ENCODE measurements around the gene CALM3. TPM values are rescaled to one million over a fixed set of nuclear protein-coding genes. Genes with fewer than 3 reads are reported as not detected.

Gene CALM3
- total RNA-seq, 4 donors from 2014 or later, result 54.6 to 72.8 (median 63.1) TPM

GRCh38 chr19:46648961-46649960, 48.1 kb downstream of the CALM3 start:
- intact Hi-C loops (cut with DNase I; ENCODE audit: low total_unique reads), result no loop called here
- DNase-seq (ENCODE audit: low spot score in 2 of 2), result no peak
- no peak overlapping the region for H3K4me3 ChIP-seq (ENCODE audit: low read depth, poor library complexity, severe bottlenecking)
- TF ChIP-seq CTCF (IDR thresholded peaks at IDR 0.05) (no peak), POLR2A (IDR thresholded peaks at IDR 0.05) (no peak)
- 43 to 44% methylated on average over 61 to 72 of the region's 144 CpGs for WGBS, 2 donors

GRCh38 chr19:46650445-46650844, 49.3 kb downstream of the CALM3 start:
- WGBS, 2 donors, result 86 to 92% methylated on average over 7 of the region's 7 CpGs
- intact Hi-C loops (cut with DNase I; ENCODE audit: low total_unique reads), result no loop called here
- DNase-seq (ENCODE audit: low spot score in 2 of 2), result no peak
- no peak overlapping the region for H3K4me3 ChIP-seq (ENCODE audit: low read depth, poor library complexity, severe bottlenecking)
- TF ChIP-seq POLR2A (IDR thresholded peaks at IDR 0.05), result no peak
- no peak for TF ChIP-seq CTCF (IDR thresholded peaks at IDR 0.05)

GRCh38 chr19:46654621-46655152, 53.6 kb downstream of the CALM3 start:
- H3K4me3 ChIP-seq (ENCODE audit: low read depth, poor library complexity, severe bottlenecking), result no peak overlapping the region
- TF ChIP-seq CTCF (IDR thresholded peaks at IDR 0.05) (no peak), POLR2A (IDR thresholded peaks at IDR 0.05) (no peak)
- DNase-seq (ENCODE audit: low spot score in 2 of 2), result no peak
- 62 to 73% methylated on average over 16 of the region's 16 CpGs for WGBS, 2 donors
- intact Hi-C loops (cut with DNase I; ENCODE audit: low total_unique reads), result no loop called here

- no peak for DNase-seq (ENCODE audit: low spot score in 2 of 2)
- TF ChIP-seq POLR2A (IDR thresholded peaks at IDR 0.05) (no peak), CTCF (IDR thresholded peaks at IDR 0.05) (no peak)
- 80 to 88% methylated on average over 5 of the region's 5 CpGs for WGBS, 2 donors
- intact Hi-C loops (cut with DNase I; ENCODE audit: low total_unique reads), result no loop called here
- no peak overlapping the region for H3K4me3 ChIP-seq (ENCODE audit: low read depth, poor library complexity, severe bottlenecking)
Measured at GRCh38 chr19:46656541-46656940, 55.4 kb downstream of the CALM3 start.

GRCh38 chr19:46659151-46660007, 58.2 kb downstream of the CALM3 start:
- intact Hi-C loops (cut with DNase I; ENCODE audit: low total_unique reads), result loop anchor here (10.0 kb wide), 2 partner anchors 45 to 125 kb away; no protein-coding TSS in a partner anchor
- DNase-seq (ENCODE audit: low spot score in 2 of 2), result no peak
- TF ChIP-seq CTCF (IDR thresholded peaks at IDR 0.05) (no peak), POLR2A (IDR thresholded peaks at IDR 0.05) (no peak)
- 5 to 8% methylated on average over 28 of the region's 28 CpGs for WGBS, 2 donors
- no peak overlapping the region for H3K4me3 ChIP-seq (ENCODE audit: low read depth, poor library complexity, severe bottlenecking)
